Measurements from ENCODE around the gene HPCAL1.

The HPCAL1 gene

DNA sequence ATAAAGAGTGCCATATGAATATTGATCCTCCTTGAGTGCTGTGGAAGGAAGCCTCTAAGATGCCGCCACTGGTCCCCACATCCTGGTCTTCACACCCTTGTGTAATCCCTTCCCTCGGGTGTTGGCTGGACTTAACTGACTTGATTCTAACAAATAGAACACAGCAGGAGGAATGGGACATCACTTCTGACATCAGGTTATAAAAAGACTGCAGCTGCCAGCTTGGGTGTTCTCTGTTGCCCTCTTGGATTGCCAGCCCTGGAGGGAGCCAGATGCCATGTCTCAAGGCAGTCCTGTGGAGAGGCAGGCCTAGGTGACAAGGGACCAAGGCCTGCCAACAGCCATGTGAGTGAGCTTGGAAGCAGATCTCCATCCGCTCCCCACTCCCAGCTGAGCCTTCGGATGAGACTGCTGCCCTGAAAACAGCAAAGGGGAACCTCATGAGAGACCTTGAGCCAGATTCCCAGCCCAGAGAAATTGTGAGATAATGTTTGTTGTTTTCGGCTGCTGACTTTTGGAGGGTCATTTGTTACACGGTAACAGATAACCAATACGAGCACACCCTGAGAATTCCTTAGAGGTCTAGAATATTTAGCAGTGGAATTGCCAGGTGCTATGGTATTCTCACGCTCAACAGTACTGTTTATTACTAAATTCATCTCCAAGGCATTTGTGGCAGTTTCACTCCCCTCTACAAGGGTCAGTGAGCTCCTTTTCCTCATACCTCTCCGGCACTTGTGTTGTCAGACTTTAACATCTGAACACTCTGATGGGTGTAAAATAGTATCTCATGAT, 32.5 kb downstream of the HPCAL1 start:
- Mint-ChIP-seq H3K27ac (no peak overlapping the region), H3K4me1 (ENCODE audit: low read depth) (peaks cover 71% of the 10 kb centered on the region), H3K4me3 (no peak overlapping the region), H3K27me3 (no peaks in the 10 kb centered on the region), H3K36me3 (ENCODE audit: low read depth) (peaks cover 23% of the 10 kb centered on the region), H3K9me3 (no peaks in the 10 kb centered on the region)
- DNase-seq, result no peak

DNA sequence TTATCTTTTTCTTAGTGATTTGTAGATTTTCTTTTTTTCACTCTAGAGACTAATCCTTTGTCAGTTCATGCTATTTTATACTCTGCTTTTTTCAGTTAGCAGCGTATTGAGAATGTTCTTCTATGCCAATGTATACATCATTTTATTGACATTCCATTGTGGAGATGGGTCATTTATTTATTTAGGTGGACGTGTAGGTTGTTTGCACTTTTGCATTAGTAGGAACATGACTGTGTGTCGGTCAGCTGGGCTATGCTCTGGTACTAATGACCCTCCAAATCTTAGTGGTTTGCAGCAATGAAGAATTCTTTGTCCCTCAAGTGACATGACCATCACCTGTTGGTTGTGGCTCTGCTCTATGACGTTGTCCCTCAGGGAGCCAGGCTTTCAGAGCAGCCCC, 33.6 kb downstream of the HPCAL1 start:
- peaks cover 23% of the 10 kb centered on the region for H3K36me3 Mint-ChIP-seq (ENCODE audit: low read depth)
- H3K27ac Mint-ChIP-seq, result no peak overlapping the region
- no peak for DNase-seq
- H3K9me3 Mint-ChIP-seq, result no peaks in the 10 kb centered on the region
- H3K27me3 Mint-ChIP-seq, result no peaks in the 10 kb centered on the region
- peaks cover 70% of the 10 kb centered on the region for H3K4me1 Mint-ChIP-seq (ENCODE audit: low read depth)
- H3K4me3 Mint-ChIP-seq, result no peak overlapping the region

DNA sequence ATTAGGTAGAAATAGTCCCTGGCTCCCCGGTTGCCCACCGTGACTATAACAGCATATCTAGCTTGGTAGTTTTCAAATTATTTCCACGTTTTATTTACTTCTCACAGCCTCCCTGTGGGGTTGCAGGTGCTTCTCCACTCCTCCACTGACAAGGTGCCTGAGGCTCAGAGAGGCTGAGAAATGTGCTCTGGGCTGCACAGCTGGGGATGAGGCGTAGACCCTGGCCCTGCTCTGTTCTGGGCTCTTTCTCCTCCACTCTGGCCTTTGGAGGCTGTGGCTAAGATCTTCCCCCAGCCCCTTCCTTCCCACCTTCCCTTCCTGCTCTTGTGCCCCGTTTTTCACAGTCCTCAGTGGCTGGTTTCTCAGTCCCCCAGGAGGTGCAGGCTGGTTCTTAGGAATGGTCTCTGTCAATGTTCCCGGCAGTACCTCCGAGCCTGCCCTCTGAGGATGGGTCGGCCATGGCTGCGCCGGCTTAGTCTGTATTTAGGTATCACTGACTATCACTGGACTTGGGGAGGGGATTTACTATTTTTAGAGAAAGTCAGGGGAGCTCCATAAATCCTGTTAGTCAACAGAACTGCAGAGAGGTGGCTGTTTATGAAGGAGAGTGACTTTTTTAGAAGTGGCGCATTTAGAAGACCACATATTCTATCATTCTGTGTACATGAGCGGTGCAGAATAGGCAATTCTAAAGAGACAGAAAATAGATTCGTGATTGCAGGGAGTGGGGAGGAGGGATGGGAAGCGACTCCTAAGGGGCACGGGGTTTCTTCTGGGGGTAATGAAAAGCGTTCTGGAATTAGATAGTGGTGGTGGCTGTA, 35.0 kb downstream of the HPCAL1 start:
- peaks cover 62% of the 10 kb centered on the region for H3K4me1 Mint-ChIP-seq (ENCODE audit: low read depth)
- no peak overlapping the region for H3K27ac Mint-ChIP-seq
- H3K36me3 Mint-ChIP-seq (ENCODE audit: low read depth), result peaks cover 23% of the 10 kb centered on the region
- H3K27me3 Mint-ChIP-seq, result no peaks in the 10 kb centered on the region
- no peak overlapping the region for H3K4me3 Mint-ChIP-seq
- no peak for DNase-seq
- H3K9me3 Mint-ChIP-seq, result no peaks in the 10 kb centered on the region

DNA sequence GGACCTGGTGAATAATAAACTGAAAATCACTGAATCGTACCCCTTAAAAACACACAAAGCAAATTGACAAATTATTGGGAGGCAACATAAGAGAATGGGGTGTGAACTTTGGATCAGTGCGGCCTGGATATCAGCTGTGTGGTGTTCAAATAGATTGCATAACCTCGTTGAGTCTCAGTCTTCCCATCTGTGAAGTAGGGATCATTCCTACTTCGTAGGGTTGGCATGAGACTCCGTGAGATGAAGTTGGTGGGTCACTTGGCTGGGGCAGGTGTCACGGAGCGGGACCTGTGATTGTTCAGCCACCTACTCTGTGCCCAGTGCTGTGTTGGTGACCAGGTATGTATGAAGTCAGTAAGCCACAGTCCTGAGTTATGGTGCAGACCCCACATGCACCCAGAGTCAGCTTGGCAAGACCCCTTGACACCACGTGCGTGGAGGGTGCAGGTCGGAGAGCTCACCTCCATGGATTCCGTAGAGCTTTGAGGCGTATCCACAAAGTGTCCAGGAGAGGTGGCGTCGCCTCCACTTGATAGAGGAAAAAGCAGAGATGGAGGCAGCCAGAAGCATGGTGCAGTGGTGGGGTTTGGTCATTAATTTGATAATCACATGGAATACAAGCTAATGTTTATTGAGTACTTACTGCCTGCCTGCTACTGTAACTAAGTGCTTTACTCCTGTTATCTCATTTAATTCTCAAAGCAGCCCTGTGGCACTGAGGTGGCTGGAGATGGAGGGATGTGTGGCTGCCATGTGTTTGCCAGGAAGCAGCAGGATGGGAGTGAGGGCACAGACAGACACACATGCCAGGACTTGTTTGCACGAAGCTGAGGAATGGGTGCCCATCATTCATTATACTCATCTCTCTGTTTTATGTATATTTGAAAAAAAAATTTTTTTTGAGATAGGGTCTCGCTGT, 35.8 kb downstream of the HPCAL1 start:
- DNase-seq, result no peak
- H3K4me1 Mint-ChIP-seq (ENCODE audit: low read depth), result peaks cover 60% of the 10 kb centered on the region
- no peaks in the 10 kb centered on the region for H3K9me3 Mint-ChIP-seq
- no peaks in the 10 kb centered on the region for H3K27me3 Mint-ChIP-seq
- no peak overlapping the region for H3K4me3 Mint-ChIP-seq
- H3K27ac Mint-ChIP-seq, result peak overlapping the region; percentile 78
- H3K36me3 Mint-ChIP-seq (ENCODE audit: low read depth), result peaks cover 22% of the 10 kb centered on the region

DNA sequence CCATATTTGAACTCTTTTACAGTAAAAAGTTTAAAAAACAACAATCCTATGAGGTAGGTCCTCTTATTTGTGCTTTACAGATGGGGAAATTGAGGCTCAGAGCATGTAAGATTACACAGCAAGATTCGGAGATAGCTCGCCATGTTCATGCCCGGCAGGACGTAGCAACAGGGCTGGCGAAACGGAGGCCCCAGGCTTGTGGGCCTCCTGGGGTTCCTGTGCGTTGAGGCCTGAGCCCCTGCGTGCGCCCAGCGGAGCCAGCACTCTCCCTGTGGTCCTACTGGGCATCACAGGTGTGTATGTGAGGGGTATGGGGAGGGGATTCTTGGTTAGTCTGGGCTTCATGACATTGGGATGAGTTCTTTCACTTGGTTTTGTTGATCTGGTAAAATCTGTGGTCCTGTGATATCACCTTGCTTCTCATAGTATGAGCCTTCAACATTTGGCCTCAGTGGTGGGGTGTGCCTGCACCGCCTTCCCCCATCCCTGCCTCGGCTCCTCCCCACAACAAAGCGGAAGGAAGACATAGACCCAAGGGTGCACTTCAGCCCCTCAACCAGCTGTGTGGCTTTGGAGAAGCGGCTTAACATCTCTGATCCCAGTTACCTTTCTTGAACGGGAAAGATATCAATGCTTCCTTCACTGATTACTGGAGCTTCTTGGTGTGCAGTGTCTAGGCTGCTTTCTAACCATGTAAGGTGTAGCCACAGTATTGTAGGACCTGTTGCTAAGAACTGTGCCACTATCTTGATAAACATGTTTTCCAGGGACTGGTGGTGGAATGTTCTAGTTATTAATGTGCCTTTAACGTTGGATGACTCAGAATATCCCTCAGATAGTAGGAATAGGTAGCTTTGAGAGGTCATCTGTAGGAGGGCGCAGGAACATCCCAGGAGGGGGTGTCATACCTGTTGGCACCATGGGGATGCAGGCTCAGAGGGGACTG, 37.2 kb downstream of the HPCAL1 start:
- H3K9me3 Mint-ChIP-seq, result no peaks in the 10 kb centered on the region

DNA sequence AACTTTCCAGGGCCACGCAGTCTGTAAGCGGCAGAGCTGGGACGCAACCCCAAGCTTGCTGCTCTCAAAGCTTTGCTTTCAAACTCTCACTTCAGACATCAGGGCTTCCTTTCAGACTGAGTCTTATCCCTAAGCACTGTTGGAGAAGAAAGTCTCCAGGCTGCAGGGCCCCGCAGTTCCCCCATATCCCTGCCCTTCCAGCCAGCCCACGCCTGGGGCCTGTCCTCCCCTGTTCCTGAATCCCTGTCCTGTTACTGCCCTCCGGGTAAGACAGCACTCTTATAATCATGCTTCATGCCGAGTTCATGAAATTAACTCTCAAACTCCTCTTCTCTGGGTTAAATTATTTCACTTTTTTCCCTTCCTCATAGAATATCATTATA, 37.9 kb downstream of the HPCAL1 start:
- H3K4me3 Mint-ChIP-seq, result no peak overlapping the region
- no peaks in the 10 kb centered on the region for H3K27me3 Mint-ChIP-seq
- DNase-seq, result no peak
- H3K36me3 Mint-ChIP-seq (ENCODE audit: low read depth), result peaks cover 11% of the 10 kb centered on the region
- H3K9me3 Mint-ChIP-seq, result no peaks in the 10 kb centered on the region
- peaks cover 66% of the 10 kb centered on the region for H3K4me1 Mint-ChIP-seq (ENCODE audit: low read depth)
- no peak overlapping the region for H3K27ac Mint-ChIP-seq

More for the DNA sequence above, 37.2 kb downstream of the HPCAL1 start:
- peaks cover 17% of the 10 kb centered on the region for H3K36me3 Mint-ChIP-seq (ENCODE audit: low read depth)
- no peak for DNase-seq
- peak overlapping the region; percentile 80 for H3K27ac Mint-ChIP-seq
- H3K4me3 Mint-ChIP-seq, result no peak overlapping the region
- no peaks in the 10 kb centered on the region for H3K27me3 Mint-ChIP-seq
- H3K4me1 Mint-ChIP-seq (ENCODE audit: low read depth), result peaks cover 69% of the 10 kb centered on the region

DNA sequence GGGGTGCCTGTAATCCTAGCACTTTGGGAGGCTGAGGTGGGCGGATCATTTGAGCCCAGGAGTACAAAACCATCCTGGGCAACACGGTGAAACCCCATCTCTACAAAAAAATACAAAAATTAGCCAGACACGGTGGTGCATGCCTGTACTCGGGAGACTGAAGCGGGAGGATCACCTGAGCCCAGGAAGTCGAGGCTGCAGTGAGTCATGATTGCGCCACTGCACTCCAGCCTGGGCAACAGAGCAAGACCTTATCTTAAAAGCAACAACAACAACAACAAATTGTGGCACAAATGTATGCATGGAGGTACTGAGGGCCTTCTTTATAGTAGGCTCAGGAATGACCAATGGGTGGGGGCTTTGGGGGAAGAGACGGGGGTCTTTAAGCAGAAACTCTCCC, 38.5 kb downstream of the HPCAL1 start:
- no peak overlapping the region for H3K4me3 Mint-ChIP-seq
- peaks cover 10% of the 10 kb centered on the region for H3K36me3 Mint-ChIP-seq (ENCODE audit: low read depth)
- DNase-seq, result no peak
- peak overlapping the region; percentile 20 for H3K27ac Mint-ChIP-seq
- H3K4me1 Mint-ChIP-seq (ENCODE audit: low read depth), result peaks cover 70% of the 10 kb centered on the region
- H3K9me3 Mint-ChIP-seq, result no peaks in the 10 kb centered on the region
- H3K27me3 Mint-ChIP-seq, result no peaks in the 10 kb centered on the region

DNA sequence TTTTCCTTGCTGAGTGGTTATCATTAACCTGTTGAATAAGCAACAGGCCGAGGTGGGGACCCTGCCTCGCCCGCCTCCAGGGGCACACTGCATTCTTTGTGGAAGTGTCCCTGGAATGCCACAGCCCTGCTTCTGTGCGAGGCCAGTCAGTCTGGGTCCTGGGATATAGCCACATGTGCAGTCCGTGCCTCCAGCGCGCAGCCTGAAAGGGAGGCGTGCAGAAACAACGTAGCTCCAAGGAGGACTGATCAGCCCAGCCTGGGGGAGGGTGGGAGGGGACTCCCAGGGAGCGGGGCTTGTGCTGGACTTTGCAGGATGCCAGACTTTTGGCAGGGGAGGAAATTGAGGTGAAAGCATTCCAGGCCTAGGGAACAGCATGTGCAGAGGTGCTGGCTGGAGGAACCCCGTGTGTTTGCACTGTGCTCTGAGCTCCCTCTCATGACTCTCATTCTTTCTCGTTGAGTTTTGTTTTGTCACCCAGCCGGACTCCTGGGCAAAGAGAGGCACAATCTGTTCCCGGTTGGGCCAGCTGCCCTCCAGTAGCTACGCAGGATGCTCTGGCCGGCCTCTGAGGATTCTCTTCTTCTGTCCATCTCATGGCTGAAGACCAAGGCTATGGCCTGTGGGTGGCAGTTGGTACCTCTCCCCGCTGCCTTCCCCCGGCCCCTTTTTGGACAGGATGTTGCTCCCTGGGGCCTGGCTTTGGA, 39.7 kb downstream of the HPCAL1 start:
- H3K4me1 Mint-ChIP-seq (ENCODE audit: low read depth), result peaks cover 77% of the 10 kb centered on the region
- no peak overlapping the region for H3K27ac Mint-ChIP-seq

DNA sequence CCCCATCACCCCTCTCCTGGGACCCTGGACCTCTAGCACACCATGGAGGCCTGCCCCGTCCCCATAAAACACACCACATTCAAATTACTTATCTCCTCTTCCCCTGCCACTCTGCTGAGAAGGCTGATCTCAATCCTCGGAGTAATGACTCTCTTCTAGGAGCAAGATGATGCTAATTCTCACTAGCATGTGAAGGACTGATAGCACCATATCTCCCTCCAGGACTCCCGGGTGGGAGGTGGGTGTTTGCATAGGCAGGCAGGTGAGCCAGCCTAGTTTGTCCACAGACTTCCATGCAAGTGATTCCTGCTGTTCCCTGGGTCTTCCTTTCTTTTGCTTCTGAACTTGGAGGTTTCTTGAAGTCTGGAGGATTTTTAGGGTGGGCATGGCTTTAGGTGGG, 40.5 kb downstream of the HPCAL1 start:
- no peaks in the 10 kb centered on the region for H3K27me3 Mint-ChIP-seq
- DNase-seq, result no peak
- no peak overlapping the region for H3K27ac Mint-ChIP-seq
- peaks cover 75% of the 10 kb centered on the region for H3K4me1 Mint-ChIP-seq (ENCODE audit: low read depth)
- no peak overlapping the region for H3K4me3 Mint-ChIP-seq
- H3K9me3 Mint-ChIP-seq, result no peaks in the 10 kb centered on the region
- peaks cover 5% of the 10 kb centered on the region for H3K36me3 Mint-ChIP-seq (ENCODE audit: low read depth)

More for the DNA sequence above, 39.7 kb downstream of the HPCAL1 start:
- peaks cover 9% of the 10 kb centered on the region for H3K36me3 Mint-ChIP-seq (ENCODE audit: low read depth)
- DNase-seq, result no peak
- H3K9me3 Mint-ChIP-seq, result no peaks in the 10 kb centered on the region
- no peaks in the 10 kb centered on the region for H3K27me3 Mint-ChIP-seq
- no peak overlapping the region for H3K4me3 Mint-ChIP-seq

DNA sequence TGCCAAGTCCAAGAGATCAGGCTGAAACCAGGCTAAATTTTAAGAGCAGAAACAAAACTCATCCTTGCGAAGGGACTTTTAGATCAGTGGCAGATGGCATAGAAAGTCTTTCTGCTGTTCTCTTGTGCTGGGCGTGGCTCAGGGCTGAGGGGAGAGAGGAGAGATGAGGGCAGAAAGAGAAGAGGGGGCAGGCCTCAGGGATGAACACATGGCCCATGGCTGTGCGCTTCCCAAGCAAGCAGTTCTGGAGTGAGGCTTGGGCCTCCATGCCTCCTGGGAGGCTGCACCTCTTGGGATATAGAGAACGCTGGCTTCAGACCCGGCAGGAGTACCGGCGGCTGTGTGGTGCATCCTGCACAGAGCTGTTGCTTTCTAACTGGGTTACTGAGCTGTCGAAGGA, 41.0 kb downstream of the HPCAL1 start:
- Mint-ChIP-seq H3K27ac (no peak overlapping the region), H3K4me1 (ENCODE audit: low read depth) (peaks cover 71% of the 10 kb centered on the region), H3K9me3 (no peaks in the 10 kb centered on the region), H3K4me3 (no peak overlapping the region), H3K27me3 (no peaks in the 10 kb centered on the region), H3K36me3 (ENCODE audit: low read depth) (peaks cover 3% of the 10 kb centered on the region)
- DNase-seq, result no peak

DNA sequence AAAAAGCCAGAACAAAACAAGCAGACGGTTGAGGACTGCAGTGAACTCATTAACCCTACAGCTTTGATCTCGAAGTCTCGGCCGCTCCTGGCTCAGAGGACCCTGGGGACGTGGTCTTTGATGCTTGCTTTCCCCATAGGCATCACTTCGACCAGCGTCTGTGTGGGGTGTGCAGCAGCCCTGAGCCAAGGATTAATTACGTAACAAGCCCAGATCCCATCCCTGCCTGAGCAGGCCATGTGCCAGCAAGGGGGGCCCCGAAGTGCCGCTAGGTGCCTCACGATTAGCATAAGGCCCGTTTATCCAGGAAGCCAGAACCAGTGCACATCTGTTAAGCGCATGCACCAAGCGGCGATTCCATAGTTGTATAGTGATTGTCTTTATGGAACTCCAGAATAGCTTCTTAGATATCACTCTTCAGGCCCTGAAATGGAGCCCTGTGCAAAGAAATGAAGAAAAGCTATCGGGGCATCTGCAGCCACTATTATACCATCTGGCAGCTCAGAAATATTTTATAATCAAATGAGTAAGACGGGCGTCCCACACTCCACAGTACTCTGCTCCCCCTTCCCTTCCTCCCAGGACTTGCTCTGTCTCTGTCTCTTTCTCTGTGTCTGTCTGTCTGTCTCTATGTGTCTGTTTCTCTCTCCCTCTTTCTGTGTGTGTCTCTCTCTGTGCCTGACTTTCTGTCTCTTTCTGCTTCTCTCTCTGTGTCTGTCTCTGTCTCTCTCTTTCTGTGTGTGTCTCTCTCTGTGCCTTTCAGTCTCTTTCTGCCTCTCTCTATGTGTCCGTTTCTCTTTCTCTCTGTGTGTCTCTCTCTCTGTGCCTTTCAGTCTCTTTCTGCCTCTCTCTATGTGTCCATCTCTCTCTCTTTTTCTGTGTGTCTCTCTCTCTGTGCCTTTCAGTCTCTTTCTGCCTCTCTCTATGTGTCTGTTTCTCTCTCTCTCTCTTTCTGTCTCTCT, 41.7 kb downstream of the HPCAL1 start:
- Mint-ChIP-seq H3K4me1 (ENCODE audit: low read depth) (peaks cover 74% of the 10 kb centered on the region), H3K27ac (peak overlapping the region; percentile 65), H3K36me3 (ENCODE audit: low read depth) (no peaks in the 10 kb centered on the region), H3K4me3 (no peak overlapping the region), H3K9me3 (no peaks in the 10 kb centered on the region), H3K27me3 (no peaks in the 10 kb centered on the region)
- DNase-seq, result no peak

DNA sequence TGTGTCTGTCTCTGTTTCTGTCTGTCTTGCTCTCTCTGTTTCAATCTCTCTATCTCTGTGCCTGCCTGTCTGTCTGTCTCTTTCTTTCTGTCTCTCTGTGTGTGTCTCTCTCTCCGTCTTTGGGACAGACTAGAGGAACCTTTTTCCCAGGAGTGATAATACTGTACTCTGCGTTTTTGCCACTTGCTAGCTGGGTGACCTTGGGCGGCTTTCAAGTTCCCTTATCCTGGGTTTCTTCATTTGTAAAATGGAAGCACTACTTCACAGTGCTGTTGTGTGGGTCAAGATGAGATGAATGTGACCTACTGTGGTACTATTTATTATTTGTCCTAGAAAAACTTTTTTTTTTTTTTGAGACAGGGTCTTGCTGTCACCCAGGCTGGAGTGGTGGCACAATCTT, 42.4 kb downstream of the HPCAL1 start:
- Mint-ChIP-seq H3K27me3 (no peaks in the 10 kb centered on the region), H3K36me3 (ENCODE audit: low read depth) (peaks cover 3% of the 10 kb centered on the region), H3K9me3 (no peaks in the 10 kb centered on the region), H3K4me3 (no peak overlapping the region), H3K27ac (peak overlapping the region; percentile 65), H3K4me1 (ENCODE audit: low read depth) (peaks cover 71% of the 10 kb centered on the region)
- DNase-seq, result no peak
